ENCODE measurements around the gene HOXD3.

HOXD3 gene

GRCh38 chr2:176121190-176122051 lies 35.7 kb upstream of the HOXD3 start:
- DNase-seq = no peak

GRCh38 chr2:176122052-176122682 lies 34.9 kb upstream of the HOXD3 start:
- no peak for DNase-seq

- DNase-seq = no peak
Measured at GRCh38 chr2:176122683-176123410, 34.3 kb upstream of the HOXD3 start, which contains the start of gene HOXD9. Gene HOXD9, plus strand, starts transcription at chr2:176122719. Its CDS starts 50 bp downstream, at chr2:176122769.

GRCh38 chr2:176123411-176124109 lies 33.5 kb upstream of the HOXD3 start:
- DNase-seq = no peak

GRCh38 chr2:176124110-176124946 lies 32.8 kb upstream of the HOXD3 start:
- no peak for DNase-seq

GRCh38 chr2:176124947-176125771 lies 31.9 kb upstream of the HOXD3 start:
- DNase-seq = no peak

GRCh38 chr2:176125772-176126054 lies 31.4 kb upstream of the HOXD3 start:
- DNase-seq = no peak

- DNase-seq = peak; percentile 58 to 61
Measured at GRCh38 chr2:176126929-176127773, 30.0 kb upstream of the HOXD3 start.

GRCh38 chr2:176127774-176128072 lies 29.4 kb upstream of the HOXD3 start:
- DNase-seq = no peak

GRCh38 chr2:176128172-176128981 lies 28.7 kb upstream of the HOXD3 start:
- no peak for DNase-seq

GRCh38 chr2:176128982-176129796 lies 27.9 kb upstream of the HOXD3 start, which contains the start of gene HOXD8:
Gene HOXD8, plus strand, starts transcription at chr2:176129705. Its CDS starts 662 bp downstream, at chr2:176130367.
- no peak for DNase-seq

- DNase-seq = no peak
Measured at GRCh38 chr2:176129813-176130146, 27.3 kb upstream of the HOXD3 start.

GRCh38 chr2:176130147-176130956 lies 26.8 kb upstream of the HOXD3 start:
- DNase-seq = peak in 1 of 2 donors; percentile 12

- no peak for DNase-seq
Measured at GRCh38 chr2:176130957-176131847, 25.9 kb upstream of the HOXD3 start.

- no peak for DNase-seq
Measured at GRCh38 chr2:176131848-176132158, 25.3 kb upstream of the HOXD3 start.
